HG03342 (cell line): ENCODE measurements around the gene GNAI3.
"Not testable (repeated sequence)": the region's sequence is repeated elsewhere in the genome, so short reads cannot be mapped to it uniquely, and the experiment has no call there.

Experiments used
- ATAC-seq: cut with Tn5 transposase; IDR thresholded peaks from one replicate; pipeline ENCODE4 v1.9.1; 2021; ENCODE audit warnings: mild to moderate bottlenecking, moderate library complexity; ENCODE audit not compliant: unreplicated experiment

GNAI3 gene

GRCh38 chr1:109657395-109657794 lies 109.0 kb downstream of the GNAI3 start:
- ATAC-seq, result no peak

DNA sequence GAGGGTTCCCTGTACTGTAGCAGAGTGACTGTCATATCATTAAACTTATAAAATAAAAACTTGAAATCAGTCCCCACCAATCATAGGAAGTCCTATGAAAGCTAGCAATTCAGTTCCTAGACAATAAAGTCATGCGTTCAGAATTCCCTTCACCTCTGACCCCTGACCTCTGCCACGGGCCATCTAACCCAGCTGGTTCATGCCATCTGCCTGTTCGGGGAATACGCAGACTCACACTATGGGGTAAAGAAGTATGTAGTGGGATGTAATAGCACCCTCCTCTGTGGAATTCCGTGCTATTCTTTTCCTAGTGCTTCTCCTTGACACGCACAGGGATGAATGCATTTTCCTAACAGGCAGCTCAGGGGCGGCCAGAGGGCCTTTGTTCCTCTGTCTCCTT lies 109.6 kb downstream of the GNAI3 start:
- no peak for ATAC-seq

GRCh38 chr1:109658533-109659042 lies 110.2 kb downstream of the GNAI3 start:
- ATAC-seq, result no peak

DNA sequence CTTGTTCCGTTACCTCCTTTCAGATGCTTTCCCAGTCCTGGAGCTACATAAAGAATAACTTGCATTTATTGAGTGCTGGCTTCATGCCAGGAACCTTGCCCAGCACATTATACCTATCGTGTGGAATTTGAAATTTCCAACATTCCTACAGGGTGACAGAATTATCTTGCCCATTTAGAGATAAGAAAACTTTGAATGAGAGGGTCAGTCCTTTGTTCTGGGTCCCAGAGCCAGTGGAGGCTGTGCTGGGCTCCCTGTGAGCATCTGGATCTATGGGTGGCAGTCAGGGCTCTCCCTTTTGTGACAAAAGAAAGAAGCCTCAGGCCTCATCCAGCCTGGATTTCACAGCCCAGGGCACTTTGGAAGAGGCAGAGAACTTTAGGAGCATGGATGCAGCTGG lies 110.7 kb downstream of the GNAI3 start:
- ATAC-seq, result no peak

GRCh38 chr1:109659997-109660690 lies 111.7 kb downstream of the GNAI3 start:
- no peak for ATAC-seq

GRCh38 chr1:109660691-109661026 lies 112.2 kb downstream of the GNAI3 start:
- ATAC-seq, result not testable (repeated sequence)

DNA sequence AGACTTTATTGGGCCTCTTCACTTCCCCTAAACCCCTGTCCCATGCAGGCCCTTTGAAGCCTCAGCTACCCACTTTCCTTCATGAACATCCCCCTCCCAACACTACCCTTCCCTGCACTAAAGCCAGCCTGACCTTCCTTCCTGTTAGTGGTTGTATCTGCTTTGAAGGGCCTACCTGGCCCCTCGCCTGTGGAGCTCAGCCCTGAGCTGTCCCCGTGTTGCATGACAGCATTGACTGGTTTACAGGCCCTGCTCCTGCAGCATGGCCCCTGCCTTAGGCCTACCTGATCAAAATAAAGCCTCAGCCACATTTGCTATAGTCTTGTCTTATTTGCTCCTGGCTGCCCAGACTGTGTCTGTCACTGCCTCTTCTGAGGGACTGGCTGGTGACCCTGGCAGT lies 113.0 kb downstream of the GNAI3 start:
- ATAC-seq, result no peak

GRCh38 chr1:109664671-109665070 lies 116.3 kb downstream of the GNAI3 start:
- no peak for ATAC-seq

DNA sequence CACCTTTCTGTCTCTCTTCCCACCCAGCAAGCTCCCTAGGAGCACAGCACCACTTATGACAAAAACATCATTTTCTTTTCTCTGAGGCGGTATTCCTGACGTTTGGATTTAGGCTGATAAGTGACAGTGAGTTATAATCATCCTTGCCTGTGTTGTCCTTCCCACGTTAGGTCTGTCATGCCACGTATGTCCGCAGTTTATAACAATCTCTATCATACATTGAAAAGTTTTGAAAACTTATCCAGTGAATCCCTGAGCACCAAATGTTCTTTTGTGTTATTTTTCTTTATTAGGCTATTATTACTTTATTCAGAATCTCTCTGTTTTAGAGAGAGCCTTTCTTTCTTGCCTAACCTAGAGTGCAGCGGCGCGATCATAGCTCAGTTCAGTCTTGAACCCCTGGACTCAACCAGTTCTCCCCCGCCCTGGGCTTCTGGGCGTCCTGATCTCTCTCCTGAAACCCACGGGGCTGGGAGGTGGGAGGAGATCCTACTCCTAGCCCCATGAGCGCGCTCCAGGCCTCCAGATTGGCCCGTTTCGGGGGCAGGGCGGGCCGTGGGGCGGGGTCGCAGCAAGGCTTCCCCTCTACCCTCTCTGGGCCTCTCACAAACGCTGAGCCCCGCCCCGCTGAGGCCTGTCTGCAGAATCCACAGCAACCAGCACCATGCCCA lies 119.2 kb downstream of the GNAI3 start, which contains the start of gene GSTM2:
Gene GSTM2, plus strand, starts transcription at position 606 of the 671 bp plus-strand sequence. Its CDS starts 59 bp downstream, at position 665.
- peak; percentile 87 for ATAC-seq
